ENCODE data around the gene NOD2.

Gene NOD2

GRCh38 chr16:50717494-50717893, 24.1 kb downstream of the NOD2 start:
- no peak overlapping the region for H3K4me3 Mint-ChIP-seq
- H3K9me3 Mint-ChIP-seq, result no peaks in the 10 kb centered on the region
- peaks cover 9% of the 10 kb centered on the region for H3K36me3 Mint-ChIP-seq (ENCODE audit: insufficient read depth)
- peak overlapping the region; percentile 13 for H3K27ac Mint-ChIP-seq (ENCODE audit: low read depth)
- ATAC-seq (replicated peaks; ENCODE audit: extremely low read depth, poor library complexity, severe bottlenecking) (no peak), DNase-seq (ENCODE audit: low spot score in 2 of 2) (no peak)
- no peaks in the 10 kb centered on the region for H3K27me3 Mint-ChIP-seq
- H3K4me1 Mint-ChIP-seq, result peaks cover 26% of the 10 kb centered on the region

- ATAC-seq (replicated peaks; ENCODE audit: extremely low read depth, poor library complexity, severe bottlenecking), result no peak
- H3K27me3 Mint-ChIP-seq, result no peaks in the 10 kb centered on the region
- H3K27ac Mint-ChIP-seq (ENCODE audit: low read depth), result peak overlapping the region; percentile 13
- H3K36me3 Mint-ChIP-seq (ENCODE audit: insufficient read depth), result peaks cover 5% of the 10 kb centered on the region
- H3K9me3 Mint-ChIP-seq, result no peaks in the 10 kb centered on the region
- DNase-seq (ENCODE audit: low spot score in 2 of 2), result no peak
- H3K4me3 Mint-ChIP-seq, result no peak overlapping the region
- peaks cover 34% of the 10 kb centered on the region for H3K4me1 Mint-ChIP-seq
Observed at GRCh38 chr16:50718061-50718760, 24.8 kb downstream of the NOD2 start.

GRCh38 chr16:50718761-50719400, 25.5 kb downstream of the NOD2 start:
- peak overlapping the region; percentile 13 for H3K27ac Mint-ChIP-seq (ENCODE audit: low read depth)

DNA sequence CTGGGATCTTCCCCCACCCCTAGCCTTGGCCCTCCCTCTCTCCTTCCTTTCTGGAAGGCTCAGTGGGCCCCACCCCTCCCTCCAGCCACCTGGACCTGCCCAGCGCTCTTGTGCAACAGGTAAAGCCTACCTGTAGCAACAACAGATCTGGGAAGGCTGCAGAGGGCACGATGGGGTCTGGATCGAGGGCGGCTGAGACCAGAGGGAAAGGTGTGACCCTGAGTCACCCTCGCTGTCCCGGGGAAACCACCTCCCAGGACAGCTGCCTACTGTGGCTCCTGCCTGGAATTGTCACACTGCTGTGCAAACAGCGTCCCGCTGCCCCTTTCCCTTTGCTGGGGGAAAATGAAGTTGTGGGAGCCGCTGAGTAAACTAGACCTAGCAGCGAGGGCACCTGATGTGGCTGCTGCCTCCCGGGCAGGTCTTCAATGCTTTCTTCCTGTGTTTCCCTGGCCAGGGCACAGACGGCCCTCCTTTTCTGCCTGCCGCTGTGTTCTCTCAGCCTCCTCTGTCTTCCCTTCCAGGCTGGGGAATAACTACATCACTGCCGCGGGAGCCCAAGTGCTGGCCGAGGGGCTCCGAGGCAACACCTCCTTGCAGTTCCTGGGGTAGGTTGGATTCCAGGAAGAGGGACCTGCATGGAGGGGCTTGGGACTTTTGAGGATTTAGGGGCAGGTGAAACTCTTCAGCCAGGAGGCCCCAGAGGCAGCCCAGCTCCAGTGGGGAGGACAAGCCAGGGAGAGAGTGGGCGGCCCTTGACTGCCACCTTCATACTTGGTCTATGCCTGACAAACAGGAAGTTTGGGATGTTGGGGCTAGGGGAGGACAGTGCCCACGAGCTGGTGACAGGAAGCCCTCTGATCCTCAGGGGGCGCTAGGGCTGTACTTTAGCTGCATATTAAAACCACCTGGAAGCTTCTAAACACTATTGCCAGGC, 26.3 kb downstream of the NOD2 start:
- H3K36me3 Mint-ChIP-seq (ENCODE audit: insufficient read depth), result peaks cover 5% of the 10 kb centered on the region
- peak overlapping the region; percentile 31 for H3K4me3 Mint-ChIP-seq
- H3K9me3 Mint-ChIP-seq, result no peaks in the 10 kb centered on the region
- ATAC-seq (replicated peaks; ENCODE audit: extremely low read depth, poor library complexity, severe bottlenecking), result no peak
- no peak for DNase-seq (ENCODE audit: low spot score in 2 of 2)
- H3K27ac Mint-ChIP-seq (ENCODE audit: low read depth), result peak overlapping the region; percentile 82
- peaks cover 40% of the 10 kb centered on the region for H3K4me1 Mint-ChIP-seq
- no peaks in the 10 kb centered on the region for H3K27me3 Mint-ChIP-seq

More at GRCh38 chr16:50718761-50719400, 25.5 kb downstream of the NOD2 start:
- H3K4me3 Mint-ChIP-seq, result no peak overlapping the region
- no peaks in the 10 kb centered on the region for H3K9me3 Mint-ChIP-seq
- no peak for DNase-seq (ENCODE audit: low spot score in 2 of 2)
- no peaks in the 10 kb centered on the region for H3K27me3 Mint-ChIP-seq
- ATAC-seq (replicated peaks; ENCODE audit: extremely low read depth, poor library complexity, severe bottlenecking), result no peak
- H3K36me3 Mint-ChIP-seq (ENCODE audit: insufficient read depth), result peaks cover 5% of the 10 kb centered on the region
- H3K4me1 Mint-ChIP-seq, result peaks cover 37% of the 10 kb centered on the region

DNA sequence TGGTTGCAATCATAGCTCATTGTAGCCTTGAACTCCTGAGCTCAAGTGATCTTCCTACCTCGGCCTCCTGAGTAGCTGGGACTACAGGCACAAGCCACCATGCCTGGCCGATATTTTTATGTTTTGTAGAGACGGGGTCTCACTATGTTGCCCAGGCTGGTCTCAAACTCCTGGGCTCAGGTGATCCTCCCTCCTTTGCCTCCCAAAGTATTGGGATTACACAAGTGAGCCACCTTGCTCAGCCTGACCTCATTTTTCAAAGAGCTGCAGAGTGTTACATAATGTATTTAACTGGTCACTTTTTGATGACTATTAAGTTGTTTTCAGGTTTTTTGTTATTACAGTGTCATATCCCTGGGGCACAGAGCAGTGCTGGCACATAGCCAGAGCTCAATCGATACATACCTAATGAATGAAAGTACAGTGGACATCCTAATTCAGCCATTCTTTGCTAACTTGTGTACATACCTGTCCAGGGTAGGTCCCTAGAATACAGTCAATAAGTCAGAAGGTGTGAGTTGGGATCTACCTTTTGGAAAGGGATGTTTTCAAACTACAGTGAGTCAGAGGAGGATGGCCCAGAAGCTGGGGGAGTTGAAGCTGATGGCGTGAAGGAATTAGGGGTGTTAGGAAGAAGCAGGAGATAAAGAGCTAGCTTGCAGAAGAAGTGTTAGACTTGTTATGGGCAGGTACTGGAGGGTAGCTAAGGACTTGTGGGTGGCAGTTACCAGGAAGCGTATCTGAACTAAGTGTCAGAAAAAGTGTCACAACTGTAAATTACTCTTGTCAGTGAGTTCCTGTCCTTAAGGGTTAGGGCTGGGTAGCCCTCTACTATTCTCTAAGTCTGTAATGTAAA, 28.4 kb downstream of the NOD2 start:
- Mint-ChIP-seq H3K27me3 (no peaks in the 10 kb centered on the region), H3K9me3 (no peaks in the 10 kb centered on the region), H3K4me1 (peaks cover 40% of the 10 kb centered on the region), H3K36me3 (ENCODE audit: insufficient read depth) (peaks cover 3% of the 10 kb centered on the region), H3K27ac (ENCODE audit: low read depth) (peak overlapping the region; percentile 98), H3K4me3 (peak overlapping the region; percentile 61)
- ATAC-seq (replicated peaks; ENCODE audit: extremely low read depth, poor library complexity, severe bottlenecking) (peak; percentile 96), DNase-seq (ENCODE audit: low spot score in 2 of 2) (peak in 1 of 2 donors; percentile 30)

GRCh38 chr16:50722405-50722737, 29.0 kb downstream of the NOD2 start:
- peak overlapping the region; percentile 98 for H3K27ac Mint-ChIP-seq (ENCODE audit: low read depth)
- peaks cover 3% of the 10 kb centered on the region for H3K36me3 Mint-ChIP-seq (ENCODE audit: insufficient read depth)
- H3K9me3 Mint-ChIP-seq, result no peaks in the 10 kb centered on the region
- peak overlapping the region; percentile 61 for H3K4me3 Mint-ChIP-seq
- DNase-seq (ENCODE audit: low spot score in 2 of 2) (peak in 1 of 2 donors; percentile 16), ATAC-seq (replicated peaks; ENCODE audit: extremely low read depth, poor library complexity, severe bottlenecking) (peak; percentile 42)
- H3K27me3 Mint-ChIP-seq, result no peaks in the 10 kb centered on the region
- peaks cover 37% of the 10 kb centered on the region for H3K4me1 Mint-ChIP-seq

DNA sequence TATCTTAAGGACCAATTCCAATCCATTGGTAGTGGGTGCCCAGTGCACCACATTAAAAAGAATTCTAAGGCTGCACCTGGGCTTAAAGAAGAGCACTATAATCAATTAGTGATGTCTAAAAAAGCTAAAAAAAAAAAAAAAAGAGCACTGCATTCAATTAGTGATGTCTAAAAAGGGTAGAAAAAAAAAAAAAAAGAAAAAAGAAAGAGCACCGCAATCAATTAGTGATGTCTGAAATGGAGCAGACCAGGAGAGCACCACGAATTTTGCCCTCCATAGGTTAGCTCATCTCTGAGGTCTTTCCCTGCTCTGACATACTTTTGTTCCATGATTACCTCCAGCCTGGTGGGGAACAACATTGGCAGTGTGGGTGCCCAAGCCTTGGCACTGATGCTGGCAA, 29.6 kb downstream of the NOD2 start:
- H3K27ac Mint-ChIP-seq (ENCODE audit: low read depth), result peak overlapping the region; percentile 98
- peak overlapping the region; percentile 61 for H3K4me3 Mint-ChIP-seq
- H3K36me3 Mint-ChIP-seq (ENCODE audit: insufficient read depth), result peaks cover 5% of the 10 kb centered on the region
- DNase-seq (ENCODE audit: low spot score in 2 of 2), result no peak
- ATAC-seq (replicated peaks; ENCODE audit: extremely low read depth, poor library complexity, severe bottlenecking), result no peak
- H3K9me3 Mint-ChIP-seq, result no peaks in the 10 kb centered on the region
- no peaks in the 10 kb centered on the region for H3K27me3 Mint-ChIP-seq
- peaks cover 34% of the 10 kb centered on the region for H3K4me1 Mint-ChIP-seq

- DNase-seq (ENCODE audit: low spot score in 2 of 2) (no peak), ATAC-seq (replicated peaks; ENCODE audit: extremely low read depth, poor library complexity, severe bottlenecking) (no peak)
- Mint-ChIP-seq H3K4me1 (peaks cover 34% of the 10 kb centered on the region), H3K4me3 (no peak overlapping the region), H3K9me3 (no peaks in the 10 kb centered on the region), H3K27me3 (no peaks in the 10 kb centered on the region), H3K36me3 (ENCODE audit: insufficient read depth) (peaks cover 5% of the 10 kb centered on the region), H3K27ac (ENCODE audit: low read depth) (peak overlapping the region; percentile 78)
Observed at GRCh38 chr16:50724306-50724705, 30.9 kb downstream of the NOD2 start.

DNA sequence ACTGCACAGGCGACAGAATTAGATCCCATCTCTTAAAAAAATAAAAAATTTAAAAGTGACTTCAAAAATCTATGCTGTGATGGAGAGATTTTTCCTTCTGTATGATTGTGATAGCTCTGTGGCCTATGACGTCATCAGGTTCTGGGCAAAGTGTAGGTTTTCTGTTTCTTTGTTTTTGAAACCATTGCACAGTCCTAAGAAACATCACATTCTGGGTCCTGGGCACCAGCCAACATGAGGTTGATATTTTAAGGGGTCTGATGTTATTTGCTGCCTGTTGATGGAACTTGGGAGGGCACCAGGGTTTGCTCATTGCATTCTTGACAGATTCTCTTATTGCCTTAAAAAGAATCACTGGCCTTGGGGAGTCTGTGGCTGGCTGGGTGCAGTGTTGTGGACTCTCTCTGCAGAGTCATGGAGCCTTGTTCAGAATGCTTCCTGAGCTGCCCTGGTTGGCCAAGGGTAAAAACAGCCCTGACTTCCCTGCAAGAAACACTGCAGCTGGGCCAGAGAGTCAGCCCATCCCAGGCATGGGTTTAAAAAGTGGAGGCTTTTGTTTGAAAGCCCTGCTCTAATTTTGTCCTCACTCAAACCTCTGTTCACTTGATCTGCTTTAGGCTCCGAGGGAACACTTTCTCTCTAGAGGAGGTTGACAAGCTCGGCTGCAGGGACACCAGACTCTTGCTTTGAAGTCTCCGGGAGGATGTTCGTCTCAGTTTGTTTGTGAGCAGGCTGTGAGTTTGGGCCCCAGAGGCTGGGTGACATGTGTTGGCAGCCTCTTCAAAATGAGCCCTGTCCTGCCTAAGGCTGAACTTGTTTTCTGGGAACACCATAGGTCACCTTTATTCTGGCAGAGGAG, 38.0 kb downstream of the NOD2 start:
- H3K9me3 Mint-ChIP-seq, result no peaks in the 10 kb centered on the region
- peaks cover 7% of the 10 kb centered on the region for H3K36me3 Mint-ChIP-seq (ENCODE audit: insufficient read depth)
- DNase-seq (ENCODE audit: low spot score in 2 of 2) (no peak), ATAC-seq (replicated peaks; ENCODE audit: extremely low read depth, poor library complexity, severe bottlenecking) (no peak)
- no peak overlapping the region for H3K27ac Mint-ChIP-seq (ENCODE audit: low read depth)
- H3K4me1 Mint-ChIP-seq, result peaks cover 10% of the 10 kb centered on the region
- no peaks in the 10 kb centered on the region for H3K27me3 Mint-ChIP-seq
- no peak overlapping the region for H3K4me3 Mint-ChIP-seq

DNA sequence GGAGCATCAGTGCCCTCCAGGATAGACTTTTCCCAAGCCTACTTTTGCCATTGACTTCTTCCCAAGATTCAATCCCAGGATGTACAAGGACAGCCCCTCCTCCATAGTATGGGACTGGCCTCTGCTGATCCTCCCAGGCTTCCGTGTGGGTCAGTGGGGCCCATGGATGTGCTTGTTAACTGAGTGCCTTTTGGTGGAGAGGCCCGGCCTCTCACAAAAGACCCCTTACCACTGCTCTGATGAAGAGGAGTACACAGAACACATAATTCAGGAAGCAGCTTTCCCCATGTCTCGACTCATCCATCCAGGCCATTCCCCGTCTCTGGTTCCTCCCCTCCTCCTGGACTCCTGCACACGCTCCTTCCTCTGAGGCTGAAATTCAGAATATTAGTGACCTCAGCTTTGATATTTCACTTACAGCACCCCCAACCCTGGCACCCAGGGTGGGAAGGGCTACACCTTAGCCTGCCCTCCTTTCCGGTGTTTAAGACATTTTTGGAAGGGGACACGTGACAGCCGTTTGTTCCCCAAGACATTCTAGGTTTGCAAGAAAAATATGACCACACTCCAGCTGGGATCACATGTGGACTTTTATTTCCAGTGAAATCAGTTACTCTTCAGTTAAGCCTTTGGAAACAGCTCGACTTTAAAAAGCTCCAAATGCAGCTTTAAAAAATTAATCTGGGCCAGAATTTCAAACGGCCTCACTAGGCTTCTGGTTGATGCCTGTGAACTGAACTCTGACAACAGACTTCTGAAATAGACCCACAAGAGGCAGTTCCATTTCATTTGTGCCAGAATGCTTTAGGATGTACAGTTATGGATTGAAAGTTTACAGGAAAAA, 38.8 kb downstream of the NOD2 start:
- no peak overlapping the region for H3K27ac Mint-ChIP-seq (ENCODE audit: low read depth)
- H3K4me3 Mint-ChIP-seq, result no peak overlapping the region
- peaks cover 7% of the 10 kb centered on the region for H3K36me3 Mint-ChIP-seq (ENCODE audit: insufficient read depth)
- H3K9me3 Mint-ChIP-seq, result no peaks in the 10 kb centered on the region
- H3K27me3 Mint-ChIP-seq, result no peaks in the 10 kb centered on the region
- ATAC-seq (replicated peaks; ENCODE audit: extremely low read depth, poor library complexity, severe bottlenecking) (no peak), DNase-seq (ENCODE audit: low spot score in 2 of 2) (no peak)
- peaks cover 10% of the 10 kb centered on the region for H3K4me1 Mint-ChIP-seq

- ATAC-seq (replicated peaks; ENCODE audit: extremely low read depth, poor library complexity, severe bottlenecking), result no peak
- DNase-seq (ENCODE audit: low spot score in 2 of 2), result no peak
- H3K9me3 Mint-ChIP-seq, result no peaks in the 10 kb centered on the region
- H3K27ac Mint-ChIP-seq (ENCODE audit: low read depth), result no peak overlapping the region
- H3K36me3 Mint-ChIP-seq (ENCODE audit: insufficient read depth), result peaks cover 5% of the 10 kb centered on the region
- no peaks in the 10 kb centered on the region for H3K27me3 Mint-ChIP-seq
- no peak overlapping the region for H3K4me3 Mint-ChIP-seq
- H3K4me1 Mint-ChIP-seq, result peaks cover 10% of the 10 kb centered on the region
Observed at GRCh38 chr16:50733468-50733867, 40.1 kb downstream of the NOD2 start.
